Astrocyte (in vitro differentiated cells and primary cell): Measurements from ENCODE around the gene VAV2. TPM values are rescaled to one million over a fixed set of nuclear protein-coding genes. Genes with fewer than 3 reads are reported as not detected.

ENCODE experiments used
- DNase-seq: peaks from one replicate; pipeline ENCODE4 v3.0.0-alpha.2; 2010; ENCODE audit warnings: low read depth
- FAIRE-seq: peaks from 2 replicates; lab custom pipeline; 2011; peaks lifted over from hg19 to GRCh38; lab: Jason Lieb, UNC
- H2AFZ ChIP-seq: 2 replicates; pipeline ENCODE4 v1.6.0; 2012; ENCODE audit warnings: low read depth, low read length, inconsistent platforms
- H3K27ac ChIP-seq: 2 replicates; pipeline ENCODE4 v1.5.1; 2011; ENCODE audit warnings: low read depth, low read length, inconsistent platforms
- H3K27me3 ChIP-seq: 2 replicates; pipeline ENCODE4 v1.6.0; 2011; ENCODE audit warnings: low read length, inconsistent platforms; ENCODE audit not compliant: insufficient read depth
- H3K36me3 ChIP-seq: 2 replicates; pipeline ENCODE4 v1.5.1; 2011; ENCODE audit warnings: low read length, inconsistent platforms; ENCODE audit not compliant: insufficient read depth
- H3K4me1 ChIP-seq: 2 replicates; pipeline ENCODE4 v1.5.1; 2011; ENCODE audit warnings: low read length, inconsistent platforms; ENCODE audit not compliant: insufficient read depth
- H3K4me2 ChIP-seq: 2 replicates; pipeline ENCODE4 v1.6.0; 2012; ENCODE audit warnings: low read length, inconsistent platforms
- H3K4me3 ChIP-seq: 2 replicates; pipeline ENCODE4 v1.5.1; 2011; ENCODE audit warnings: low read depth, mild to moderate bottlenecking, low read length, inconsistent platforms; ENCODE audit not compliant: insufficient read depth
- H3K79me2 ChIP-seq: 2 replicates; pipeline ENCODE4 v1.6.0; 2012; ENCODE audit warnings: mild to moderate bottlenecking, low read length, inconsistent platforms; ENCODE audit not compliant: insufficient read depth
- H3K9ac ChIP-seq: 2 replicates; pipeline ENCODE4 v1.6.0; 2012; ENCODE audit warnings: mild to moderate bottlenecking, low read length, inconsistent platforms
- H3K9me3 ChIP-seq: 2 replicates; pipeline ENCODE4 v1.5.1; 2012; ENCODE audit warnings: low read depth, mild to moderate bottlenecking, low read length, inconsistent platforms; ENCODE audit not compliant: insufficient read depth
- H4K20me1 ChIP-seq: 2 replicates; pipeline ENCODE4 v1.6.0; 2012; ENCODE audit warnings: low read length, inconsistent platforms; ENCODE audit not compliant: insufficient read depth
- H3K27ac Mint-ChIP-seq: one replicate; pipeline ENCODE4 v1.8.0; 2021; ENCODE audit warnings: mild to moderate bottlenecking, mixed read lengths; ENCODE audit not compliant: unreplicated experiment
- H3K27me3 Mint-ChIP-seq: one replicate; pipeline ENCODE4 v1.8.0; 2021; ENCODE audit warnings: low read depth, mixed read lengths; ENCODE audit not compliant: unreplicated experiment
- H3K36me3 Mint-ChIP-seq: one replicate; pipeline ENCODE4 v1.8.0; 2021; ENCODE audit warnings: low read depth, mixed read lengths; ENCODE audit not compliant: unreplicated experiment
- H3K4me1 Mint-ChIP-seq: one replicate; pipeline ENCODE4 v1.8.0; 2021; ENCODE audit warnings: low read depth, mixed read lengths; ENCODE audit not compliant: unreplicated experiment
- H3K4me3 Mint-ChIP-seq: one replicate; pipeline ENCODE4 v1.8.0; 2021; ENCODE audit warnings: mild to moderate bottlenecking, moderate library complexity, mixed read lengths; ENCODE audit not compliant: unreplicated experiment
- H3K9me3 Mint-ChIP-seq: one replicate; pipeline ENCODE4 v1.8.0; 2021; ENCODE audit warnings: mild to moderate bottlenecking, mixed read lengths; ENCODE audit not compliant: unreplicated experiment
- CTCF ChIP-seq: IDR thresholded peaks from 2 replicates; pipeline ENCODE4 v1.5.1; 2011; ENCODE audit warnings: low read depth, mild to moderate bottlenecking, inconsistent platforms, low read length, moderate library complexity; ENCODE audit not compliant: insufficient read depth
- EZH2 ChIP-seq: IDR thresholded peaks from 2 replicates; pipeline ENCODE4 v1.6.1; 2012; ENCODE audit warnings: mild to moderate bottlenecking, low read length, inconsistent platforms; ENCODE audit not compliant: insufficient read depth
- total RNA-seq: library from RNA; stranded (reverse); gene quantifications from 2 replicates; pipeline ENCODE4 v1.2.1, GENCODE V29; 2021

VAV2 gene
- total RNA-seq, 1 donor from 2014 or later = 36.5 TPM

- no peak for DNase-seq
- no peak overlapping the region for H3K27ac Mint-ChIP-seq
Observed at GRCh38 chr9:133906932-133907910, 84.9 kb downstream of the VAV2 start.

GRCh38 chr9:133906218-133906617 lies 85.9 kb downstream of the VAV2 start:
- H3K4me3 Mint-ChIP-seq = no peak overlapping the region
- DNase-seq (no peak), FAIRE-seq (no peak)
- Histone ChIP-seq H3K27me3 (no peaks in the 10 kb centered on the region), H3K79me2 (peaks cover 92% of the 10 kb centered on the region), H4K20me1 (peaks cover 87% of the 10 kb centered on the region), H3K4me1 (peaks cover 6% of the 10 kb centered on the region), H3K9me3 (no peaks in the 10 kb centered on the region), H3K4me2 (no peak overlapping the region), H3K4me3 (no peak overlapping the region), H3K36me3 (no peaks in the 10 kb centered on the region), H2AFZ (no peak overlapping the region), H3K27ac (no peak overlapping the region), H3K9ac (no peak overlapping the region)
- H3K4me1 Mint-ChIP-seq = peaks cover 9% of the 10 kb centered on the region
- peaks cover 13% of the 10 kb centered on the region for H3K36me3 Mint-ChIP-seq
- no peaks in the 10 kb centered on the region for H3K27me3 Mint-ChIP-seq
- no peaks in the 10 kb centered on the region for H3K9me3 Mint-ChIP-seq
- TF ChIP-seq CTCF = no peak
- TF ChIP-seq EZH2 = no peak
- H3K27ac Mint-ChIP-seq = no peak overlapping the region

More at GRCh38 chr9:133906932-133907910, 84.9 kb downstream of the VAV2 start:
- H3K4me3 ChIP-seq = no peak overlapping the region
- H3K27ac ChIP-seq = no peak overlapping the region
- H2AFZ ChIP-seq = no peak overlapping the region
- TF ChIP-seq CTCF (no peak), EZH2 (no peak)
- no peaks in the 10 kb centered on the region for H3K27me3 Mint-ChIP-seq
- H3K36me3 Mint-ChIP-seq = peaks cover 16% of the 10 kb centered on the region
- FAIRE-seq = no peak
- H3K9me3 Mint-ChIP-seq = no peaks in the 10 kb centered on the region
- H3K27me3 ChIP-seq = no peaks in the 10 kb centered on the region
- no peak overlapping the region for H3K4me2 ChIP-seq
- no peak overlapping the region for H3K9ac ChIP-seq
- no peak overlapping the region for H3K4me3 Mint-ChIP-seq
- H3K9me3 ChIP-seq = no peaks in the 10 kb centered on the region
- no peaks in the 10 kb centered on the region for H3K36me3 ChIP-seq
- H3K4me1 Mint-ChIP-seq = peaks cover 9% of the 10 kb centered on the region
- H4K20me1 ChIP-seq = peaks cover 89% of the 10 kb centered on the region
- peaks cover 6% of the 10 kb centered on the region for H3K4me1 ChIP-seq
- peaks cover 92% of the 10 kb centered on the region for H3K79me2 ChIP-seq

GRCh38 chr9:133905493-133905892 lies 86.6 kb downstream of the VAV2 start:
- Mint-ChIP-seq H3K9me3 (no peaks in the 10 kb centered on the region), H3K4me3 (no peak overlapping the region), H3K4me1 (peaks cover 9% of the 10 kb centered on the region), H3K27ac (no peak overlapping the region), H3K27me3 (no peaks in the 10 kb centered on the region), H3K36me3 (peaks cover 9% of the 10 kb centered on the region)
- Histone ChIP-seq H3K4me2 (no peak overlapping the region), H3K4me1 (peaks cover 6% of the 10 kb centered on the region), H3K9me3 (no peaks in the 10 kb centered on the region), H3K9ac (no peak overlapping the region), H3K79me2 (peaks cover 90% of the 10 kb centered on the region), H3K27me3 (no peaks in the 10 kb centered on the region), H2AFZ (no peak overlapping the region), H3K4me3 (no peak overlapping the region), H4K20me1 (peaks cover 86% of the 10 kb centered on the region), H3K36me3 (no peaks in the 10 kb centered on the region), H3K27ac (no peak overlapping the region)
- no peak for DNase-seq
- TF ChIP-seq CTCF (no peak), EZH2 (no peak)
- no peak for FAIRE-seq
